Measurements from ENCODE around the gene GNMT. TPM values are rescaled to one million over a fixed set of nuclear protein-coding genes. Genes with fewer than 3 reads are reported as not detected.

Gene GNMT
- total RNA-seq = 1.8 TPM

DNA sequence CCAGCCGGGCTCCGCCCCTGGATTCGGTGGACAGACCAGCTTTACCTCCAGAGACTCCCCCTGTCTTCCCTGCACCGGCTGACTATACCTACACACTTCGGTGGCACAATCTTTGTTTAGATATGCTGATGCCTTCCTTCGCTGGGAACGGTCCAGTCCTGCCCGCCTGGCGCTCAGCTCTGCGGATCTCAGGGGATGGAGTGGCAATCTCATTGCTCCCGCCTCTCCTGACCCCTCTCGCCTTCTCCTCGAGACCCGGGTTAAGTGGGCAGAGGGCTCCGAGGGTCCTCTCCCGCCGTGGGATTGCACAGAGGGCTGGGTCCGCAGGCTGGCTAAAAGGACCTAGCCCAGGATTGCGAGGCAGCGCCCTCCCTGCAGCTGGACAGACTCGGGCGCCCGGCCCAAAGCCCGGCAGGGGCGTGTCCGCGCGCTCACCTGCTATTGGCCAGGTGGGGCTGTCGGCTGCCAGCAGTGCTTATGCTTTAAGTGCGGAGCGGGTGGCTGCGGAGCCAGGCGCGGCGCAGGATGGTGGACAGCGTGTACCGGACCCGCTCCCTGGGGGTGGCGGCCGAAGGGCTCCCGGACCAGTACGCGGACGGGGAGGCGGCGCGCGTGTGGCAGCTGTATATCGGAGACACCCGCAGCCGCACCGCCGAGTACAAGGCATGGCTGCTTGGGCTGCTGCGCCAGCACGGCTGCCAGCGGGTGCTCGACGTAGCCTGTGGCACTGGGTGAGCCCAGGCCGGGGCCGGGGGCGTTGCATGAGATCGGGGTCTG, at the start of gene GNMT:
TSS of gene GNMT (plus strand) at position 512 of the 777 bp plus-strand sequence. CDS start at position 526, 14 bp downstream.
- intact Hi-C loops (cut with DNase I) = no loop called here
- peak; percentile 71 for ATAC-seq
- DNase-seq (ENCODE audit: low spot score) = no peak

DNA sequence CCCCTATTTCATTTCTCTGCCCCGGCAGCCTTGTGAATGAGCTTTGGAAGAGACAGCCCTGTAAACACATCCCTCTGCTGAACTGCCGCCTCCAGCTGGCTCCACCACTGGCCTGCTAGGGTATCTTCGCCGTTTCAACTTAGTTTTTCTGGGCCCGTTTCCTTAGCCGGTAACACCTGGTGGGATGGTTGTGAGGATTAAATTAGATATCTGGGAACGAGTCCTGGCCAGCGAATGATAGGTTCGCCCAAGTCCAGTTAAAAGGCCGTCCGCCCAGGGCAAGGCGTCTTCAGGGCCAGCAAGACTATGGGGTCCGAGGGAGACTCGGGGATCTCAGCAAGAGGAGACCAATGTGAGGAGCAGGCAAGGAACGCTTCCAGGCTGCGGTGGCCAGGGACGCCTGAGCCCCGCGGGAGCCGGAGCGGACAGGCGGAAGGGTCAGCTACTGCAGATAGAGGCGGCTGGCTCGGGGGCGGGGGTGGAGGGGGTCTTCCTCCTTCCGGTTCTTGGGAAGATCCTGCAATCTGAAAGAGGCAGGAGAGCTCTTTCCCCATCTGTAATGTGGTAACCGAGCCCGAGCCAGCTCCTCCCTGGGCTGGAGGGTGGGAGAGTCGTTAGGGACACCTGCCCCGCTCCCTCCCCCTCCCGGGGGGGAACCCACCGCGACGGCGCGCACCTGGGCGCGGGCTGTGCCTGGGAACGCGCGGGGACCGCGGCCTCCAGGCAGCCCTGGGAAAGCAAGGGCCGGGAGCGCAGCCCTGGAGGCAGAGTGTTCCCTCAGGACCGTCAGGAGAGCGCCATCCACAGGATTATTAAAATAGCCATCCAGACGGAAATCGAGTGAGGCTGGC, 49.2 kb upstream of the GNMT start:
- ATAC-seq (no peak), DNase-seq (ENCODE audit: low spot score) (no peak)
- intact Hi-C loops (cut with DNase I) = no loop called here

DNA sequence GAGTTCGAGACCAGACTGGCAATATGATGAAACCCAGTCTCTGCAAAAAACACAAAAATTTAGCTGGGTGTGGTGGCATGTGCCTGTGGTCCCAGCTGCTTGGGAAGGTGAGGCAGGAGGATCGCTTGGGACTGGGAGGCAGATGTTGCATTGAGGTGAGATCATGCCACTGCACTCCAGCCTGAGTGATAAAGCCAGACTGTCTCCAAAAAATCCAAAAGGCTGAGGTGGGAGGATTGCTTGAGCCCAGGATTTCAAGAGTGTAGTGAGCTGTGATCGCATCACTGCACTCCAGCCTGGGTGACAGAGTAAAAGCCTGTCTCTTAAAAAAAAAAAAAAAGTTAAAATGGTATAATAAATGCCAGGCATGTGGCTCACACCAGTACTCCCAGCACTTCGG, 46.0 kb upstream of the GNMT start:
- intact Hi-C loops (cut with DNase I) = no loop called here
- DNase-seq (ENCODE audit: low spot score) (no peak), ATAC-seq (no peak)

DNA sequence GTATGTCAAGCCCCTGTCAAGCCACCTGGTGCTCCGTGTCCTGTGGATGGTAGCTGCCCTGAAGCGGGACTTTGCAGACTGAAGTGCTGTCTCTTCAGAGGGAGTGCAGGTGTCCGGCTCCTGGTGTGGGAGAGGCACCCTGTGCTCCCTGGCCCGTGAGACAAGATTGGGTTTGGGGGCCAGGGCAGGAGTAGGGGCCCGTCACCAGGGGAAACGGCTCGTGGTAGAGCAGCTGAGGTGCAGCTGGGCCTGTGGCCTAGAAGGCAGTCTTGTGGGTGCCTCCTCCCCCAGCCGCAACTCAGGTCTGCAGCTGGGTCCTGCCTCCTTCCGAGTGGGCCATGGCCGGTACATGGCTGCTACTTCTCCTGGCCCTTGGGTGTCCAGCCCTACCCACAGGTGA, 44.8 kb upstream of the GNMT start, which contains the start of gene PTCRA:
TSS of gene PTCRA (plus strand) at position 322 of the 400 bp plus-strand sequence. CDS start at position 339, 17 bp downstream.
- no peak for DNase-seq (ENCODE audit: low spot score)
- peak; percentile 17 for ATAC-seq
- intact Hi-C loops (cut with DNase I) = no loop called here

DNA sequence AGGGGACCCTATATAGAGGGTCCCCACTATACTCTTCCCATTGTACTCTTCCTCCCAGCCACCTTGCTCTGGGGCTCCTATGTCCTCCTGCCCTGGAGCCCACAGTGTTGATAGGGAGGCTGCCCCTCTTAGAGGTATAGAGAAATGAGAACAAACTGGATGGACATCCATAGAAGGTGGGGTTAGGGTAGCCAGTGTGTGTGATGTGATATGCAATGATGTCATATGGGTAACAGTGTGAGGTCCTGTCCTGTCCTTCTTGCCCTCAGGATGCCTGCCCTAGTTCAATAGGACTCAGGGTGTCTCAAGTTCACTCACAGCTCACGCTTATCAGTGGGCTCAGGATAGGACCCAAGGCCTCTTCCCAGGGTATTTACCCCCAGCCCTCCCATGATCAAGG, 44.3 kb upstream of the GNMT start:
- ATAC-seq (no peak), DNase-seq (ENCODE audit: low spot score) (no peak)
- intact Hi-C loops (cut with DNase I) = no loop called here

DNA sequence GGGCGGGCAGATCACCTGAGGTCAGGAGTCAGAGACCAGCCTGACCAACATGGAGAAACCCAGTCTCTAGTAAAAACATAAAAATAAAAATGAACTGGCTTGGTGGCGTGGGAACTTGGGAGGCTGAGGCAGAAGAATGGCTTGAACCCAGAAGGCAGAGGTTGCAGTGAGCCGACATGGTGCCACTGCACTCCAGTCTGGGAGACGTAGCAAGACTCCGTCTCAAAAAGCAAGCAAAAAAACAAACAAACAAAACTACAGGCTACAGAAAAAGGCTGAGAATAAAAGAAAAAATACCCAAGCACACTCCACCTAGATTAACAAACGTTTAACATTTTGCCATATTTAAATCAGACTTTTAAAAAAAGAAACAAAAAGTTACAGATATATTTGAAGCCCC, 38.8 kb upstream of the GNMT start:
- no peak for DNase-seq (ENCODE audit: low spot score)
- intact Hi-C loops (cut with DNase I) = no loop called here
- ATAC-seq = no peak

DNA sequence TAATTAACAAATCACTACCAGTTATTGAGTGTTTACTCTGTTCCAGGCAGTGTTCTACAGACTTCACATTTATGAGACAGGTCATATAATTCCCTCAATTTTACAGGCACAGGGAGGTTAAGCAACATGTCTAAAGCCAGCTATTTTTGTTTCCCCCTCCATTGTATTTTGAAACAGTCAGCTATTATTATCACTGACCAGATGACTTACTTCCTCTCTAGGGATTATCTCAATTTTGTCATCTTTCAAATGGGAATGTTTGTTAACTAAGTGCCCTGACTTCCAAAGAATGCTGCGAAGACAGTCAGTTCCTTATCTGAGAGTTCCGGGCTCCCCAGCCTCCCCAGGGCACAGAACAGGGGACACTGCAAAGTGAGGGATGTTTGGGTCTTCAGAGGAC, 36.9 kb upstream of the GNMT start:
- no peak for DNase-seq (ENCODE audit: low spot score)
- no peak for ATAC-seq
- intact Hi-C loops (cut with DNase I) = no loop called here

DNA sequence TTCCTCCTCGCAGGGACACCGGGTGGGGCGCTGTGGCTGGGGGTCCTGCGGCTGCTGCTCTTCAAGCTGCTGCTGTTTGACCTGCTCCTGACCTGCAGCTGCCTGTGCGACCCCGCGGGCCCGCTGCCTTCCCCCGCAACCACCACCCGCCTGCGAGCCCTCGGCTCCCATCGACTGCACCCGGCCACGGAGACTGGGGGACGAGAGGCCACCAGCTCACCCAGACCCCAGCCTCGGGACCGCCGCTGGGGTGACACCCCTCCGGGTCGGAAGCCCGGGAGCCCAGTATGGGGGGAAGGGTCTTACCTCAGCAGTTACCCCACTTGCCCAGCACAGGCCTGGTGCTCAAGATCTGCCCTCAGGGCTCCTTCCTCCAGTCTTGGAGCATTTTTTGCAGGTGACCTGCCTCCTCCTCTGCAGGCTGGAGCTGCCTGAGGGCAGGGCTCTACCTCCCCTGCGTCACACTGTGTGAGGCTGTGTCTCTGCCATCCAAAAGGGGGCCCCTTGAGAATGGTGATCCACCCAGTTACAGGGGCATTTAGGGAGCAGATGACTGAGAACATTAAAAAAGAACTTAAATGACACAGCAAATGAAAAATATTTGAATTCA, 35.2 kb upstream of the GNMT start:
- intact Hi-C loops (cut with DNase I) = no loop called here
- ATAC-seq = no peak

DNA sequence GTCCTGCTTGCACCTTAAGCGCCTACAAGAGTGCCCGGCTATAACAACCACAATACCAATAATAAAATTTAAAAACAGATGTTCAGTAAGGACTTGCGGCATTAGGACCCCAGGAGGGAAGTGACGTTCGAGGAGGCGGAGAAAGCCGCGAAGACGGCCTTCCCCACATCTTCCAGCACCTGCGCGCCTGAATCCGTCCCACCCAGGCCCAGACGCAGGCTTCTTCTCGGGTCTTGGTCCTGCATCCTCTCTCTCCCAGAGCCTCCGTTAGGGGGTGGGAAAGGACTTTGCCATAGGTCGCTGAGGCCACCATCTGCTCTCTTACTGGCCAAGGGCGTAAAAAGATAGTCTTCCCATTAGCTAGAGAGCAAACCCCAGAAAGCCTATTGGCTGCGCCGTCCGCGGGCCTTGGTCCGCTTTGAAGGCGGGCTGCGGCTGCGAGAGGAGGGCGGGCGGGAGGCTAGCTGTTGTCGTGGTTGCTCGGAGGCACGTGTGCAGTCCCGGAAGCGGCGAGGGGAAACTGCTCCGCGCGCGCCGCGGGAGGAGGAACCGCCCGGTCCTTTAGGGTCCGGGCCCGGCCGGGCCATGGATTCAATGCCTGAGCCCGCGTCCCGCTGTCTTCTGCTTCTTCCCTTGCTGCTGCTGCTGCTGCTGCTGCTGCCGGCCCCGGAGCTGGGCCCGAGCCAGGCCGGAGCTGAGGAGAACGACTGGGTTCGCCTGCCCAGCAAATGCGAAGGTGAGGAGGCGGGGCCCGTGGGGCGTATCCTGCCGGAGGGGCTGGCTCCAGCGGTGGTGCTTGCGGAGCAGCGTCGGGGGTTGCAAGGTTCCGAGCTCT, 31.4 kb upstream of the GNMT start, which contains the start of gene CNPY3:
TSS of gene CNPY3 (plus strand) at position 495 of the 835 bp plus-strand sequence. CDS start at position 586, 91 bp downstream.
- DNase-seq (ENCODE audit: low spot score) (peak; percentile 94), ATAC-seq (peak; percentile 97)
- intact Hi-C loops (cut with DNase I) = no loop called here

More for the DNA sequence above, 35.2 kb upstream of the GNMT start:
- DNase-seq (ENCODE audit: low spot score) = no peak

DNA sequence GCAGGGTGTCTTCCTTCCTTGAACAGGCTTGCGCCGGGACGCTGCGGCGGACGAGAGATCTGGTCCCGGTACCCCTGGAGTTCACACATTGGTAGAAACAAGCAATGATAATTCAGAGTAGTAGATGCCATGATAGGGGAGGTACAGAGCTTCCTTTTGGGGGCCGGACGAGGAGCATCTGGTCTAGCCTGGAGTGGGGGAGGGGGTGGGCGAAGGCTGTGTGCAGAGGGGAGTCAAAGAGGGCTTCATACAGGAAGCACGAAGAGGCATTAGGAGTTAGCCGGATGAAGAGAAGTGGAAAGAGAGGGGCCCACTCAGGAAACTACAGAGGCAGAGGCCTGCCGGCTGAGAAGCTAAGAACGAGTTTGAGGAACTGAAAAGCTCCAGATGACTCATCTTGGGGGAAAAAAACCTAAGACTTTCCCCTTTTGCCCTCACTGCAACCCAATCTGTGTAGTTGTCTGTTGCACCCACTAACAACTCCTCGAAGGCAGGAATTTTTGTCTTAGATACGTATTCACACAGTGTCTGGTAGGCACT, 30.7 kb upstream of the GNMT start:
- DNase-seq (ENCODE audit: low spot score) (peak; percentile 65), ATAC-seq (peak; percentile 25)
- intact Hi-C loops (cut with DNase I) = no loop called here

DNA sequence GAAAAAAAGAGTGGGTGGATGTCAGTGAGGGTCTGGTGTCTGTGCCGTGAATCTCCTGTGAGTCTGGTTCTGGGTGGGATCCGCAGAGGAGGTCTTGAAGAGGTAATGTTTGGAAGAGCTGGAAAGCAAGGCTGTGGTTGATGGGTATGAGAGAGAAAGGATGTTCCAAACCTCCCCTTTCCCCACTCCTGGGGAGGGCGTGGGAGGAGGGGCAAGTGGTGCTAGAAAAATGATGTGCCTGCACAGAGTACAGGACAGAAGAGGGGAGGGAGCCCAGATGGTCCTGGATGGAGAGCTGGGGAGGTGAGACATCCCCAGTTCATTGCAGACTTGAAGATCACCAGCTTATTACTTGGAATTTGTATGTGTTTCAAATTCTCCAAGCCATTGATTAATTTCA, 28.1 kb upstream of the GNMT start:
- DNase-seq (ENCODE audit: low spot score) (no peak), ATAC-seq (no peak)
- intact Hi-C loops (cut with DNase I) = no loop called here

DNA sequence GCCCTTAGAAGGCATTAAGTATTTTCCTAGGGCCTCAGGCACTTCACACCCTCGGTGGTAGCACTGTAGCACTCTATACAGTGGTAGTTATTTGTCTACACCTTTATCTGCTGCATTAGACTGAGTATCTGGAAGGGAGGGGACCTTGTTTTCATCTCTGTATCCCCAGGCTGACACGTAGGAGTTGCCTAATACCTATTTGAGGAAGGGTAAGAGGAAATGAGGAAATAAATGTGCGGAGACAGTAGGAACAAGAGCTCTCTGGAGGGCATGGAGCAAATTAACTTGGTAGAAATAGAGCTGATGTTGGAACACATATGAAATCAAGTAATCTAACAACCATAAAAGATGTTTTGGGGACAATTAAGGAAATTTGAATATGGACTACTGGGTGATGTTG, 27.3 kb upstream of the GNMT start:
- DNase-seq (ENCODE audit: low spot score) (no peak), ATAC-seq (no peak)
- intact Hi-C loops (cut with DNase I) = no loop called here

DNA sequence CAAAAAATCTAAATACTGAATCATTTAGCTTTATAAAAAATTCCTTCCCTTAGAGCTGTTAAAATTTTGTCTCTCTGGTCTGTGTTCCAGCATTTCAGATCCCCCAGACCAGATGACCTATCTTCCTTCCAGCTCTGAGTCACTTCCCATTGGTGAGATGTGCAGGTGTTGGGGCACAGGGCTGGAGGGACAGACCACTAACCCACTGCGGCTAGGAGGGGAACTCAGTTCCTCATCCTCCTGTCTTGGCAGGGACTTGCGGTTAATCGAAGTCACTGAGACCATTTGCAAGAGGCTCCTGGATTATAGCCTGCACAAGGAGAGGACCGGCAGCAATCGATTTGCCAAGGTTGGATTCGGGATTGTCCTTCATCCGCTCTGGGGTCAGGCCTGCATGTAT, 25.2 kb upstream of the GNMT start:
- no peak for ATAC-seq
- DNase-seq (ENCODE audit: low spot score) = no peak
- intact Hi-C loops (cut with DNase I) = no loop called here

DNA sequence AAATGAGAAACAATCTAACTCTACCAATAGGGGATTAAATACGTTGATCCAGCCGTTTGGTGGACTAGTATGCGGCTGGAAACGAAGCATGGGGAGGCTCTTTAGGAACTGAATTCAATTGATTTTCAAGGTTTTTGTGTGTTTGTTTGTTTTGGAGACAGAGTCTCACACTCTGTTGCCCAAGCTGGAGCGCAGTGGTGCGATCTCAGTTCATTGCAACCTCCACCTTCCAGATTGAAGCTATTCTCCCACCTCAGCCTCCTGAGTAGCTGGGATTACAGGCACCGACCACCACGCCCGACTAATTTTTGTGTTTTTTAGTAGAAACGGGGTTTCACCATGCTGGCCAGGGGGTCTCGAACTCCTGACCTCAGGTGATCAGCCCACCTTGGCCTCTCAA, 24.2 kb upstream of the GNMT start:
- ATAC-seq (no peak), DNase-seq (ENCODE audit: low spot score) (no peak)
- intact Hi-C loops (cut with DNase I) = no loop called here

DNA sequence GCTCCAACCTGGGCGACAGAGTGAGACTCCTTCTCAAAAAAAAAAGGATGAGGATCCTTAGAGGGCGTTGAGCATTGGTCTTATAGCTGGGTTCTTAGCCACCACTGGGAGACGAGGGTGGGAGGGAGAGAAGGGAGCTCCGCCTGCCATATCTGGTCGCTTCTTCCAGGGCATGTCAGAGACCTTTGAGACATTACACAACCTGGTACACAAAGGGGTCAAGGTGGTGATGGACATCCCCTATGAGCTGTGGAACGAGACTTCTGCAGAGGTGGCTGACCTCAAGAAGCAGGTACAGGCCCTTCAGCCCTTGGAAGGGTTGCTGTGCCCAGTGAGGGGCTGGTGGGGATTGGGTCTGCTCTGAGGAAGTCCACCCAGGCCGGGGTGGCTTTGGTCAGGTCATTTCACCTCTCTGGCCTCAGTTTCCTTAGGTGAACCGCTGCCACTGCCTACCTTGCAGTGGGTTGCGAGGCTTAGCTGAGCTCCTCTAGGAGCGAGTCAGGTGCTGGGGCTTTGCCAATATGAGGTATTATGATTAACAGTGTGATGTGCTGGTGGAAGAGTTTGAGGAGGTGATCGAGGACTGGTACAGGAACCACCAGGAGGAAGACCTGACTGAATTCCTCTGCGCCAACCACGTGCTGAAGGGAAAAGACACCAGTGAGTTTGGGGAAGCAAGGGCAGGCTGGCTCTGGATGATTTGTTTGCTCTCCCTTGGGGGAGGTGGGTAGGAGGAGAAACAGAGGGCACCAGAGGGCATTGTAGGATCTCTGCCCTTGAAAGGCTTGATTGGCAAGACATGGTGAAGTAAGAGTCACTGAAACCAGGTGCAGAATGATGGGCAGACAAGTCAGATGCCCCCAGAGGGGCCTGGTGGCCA, 22.8 kb upstream of the GNMT start:
- ATAC-seq = no peak
- DNase-seq (ENCODE audit: low spot score) = no peak
- intact Hi-C loops (cut with DNase I) = no loop called here

DNA sequence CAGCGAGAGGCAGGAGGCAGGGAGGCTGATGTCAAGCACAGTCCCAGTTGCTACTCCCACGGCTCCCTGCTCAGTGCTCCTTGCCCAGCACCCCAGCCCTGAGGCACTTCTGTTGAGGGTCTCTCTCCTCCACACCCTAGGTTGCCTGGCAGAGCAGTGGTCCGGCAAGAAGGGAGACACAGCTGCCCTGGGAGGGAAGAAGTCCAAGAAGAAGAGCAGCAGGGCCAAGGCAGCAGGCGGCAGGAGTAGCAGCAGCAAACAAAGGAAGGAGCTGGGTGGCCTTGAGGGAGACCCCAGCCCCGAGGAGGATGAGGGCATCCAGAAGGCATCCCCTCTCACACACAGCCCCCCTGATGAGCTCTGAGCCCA, 22.1 kb upstream of the GNMT start:
- intact Hi-C loops (cut with DNase I) = no loop called here
- ATAC-seq (no peak), DNase-seq (ENCODE audit: low spot score) (no peak)

DNA sequence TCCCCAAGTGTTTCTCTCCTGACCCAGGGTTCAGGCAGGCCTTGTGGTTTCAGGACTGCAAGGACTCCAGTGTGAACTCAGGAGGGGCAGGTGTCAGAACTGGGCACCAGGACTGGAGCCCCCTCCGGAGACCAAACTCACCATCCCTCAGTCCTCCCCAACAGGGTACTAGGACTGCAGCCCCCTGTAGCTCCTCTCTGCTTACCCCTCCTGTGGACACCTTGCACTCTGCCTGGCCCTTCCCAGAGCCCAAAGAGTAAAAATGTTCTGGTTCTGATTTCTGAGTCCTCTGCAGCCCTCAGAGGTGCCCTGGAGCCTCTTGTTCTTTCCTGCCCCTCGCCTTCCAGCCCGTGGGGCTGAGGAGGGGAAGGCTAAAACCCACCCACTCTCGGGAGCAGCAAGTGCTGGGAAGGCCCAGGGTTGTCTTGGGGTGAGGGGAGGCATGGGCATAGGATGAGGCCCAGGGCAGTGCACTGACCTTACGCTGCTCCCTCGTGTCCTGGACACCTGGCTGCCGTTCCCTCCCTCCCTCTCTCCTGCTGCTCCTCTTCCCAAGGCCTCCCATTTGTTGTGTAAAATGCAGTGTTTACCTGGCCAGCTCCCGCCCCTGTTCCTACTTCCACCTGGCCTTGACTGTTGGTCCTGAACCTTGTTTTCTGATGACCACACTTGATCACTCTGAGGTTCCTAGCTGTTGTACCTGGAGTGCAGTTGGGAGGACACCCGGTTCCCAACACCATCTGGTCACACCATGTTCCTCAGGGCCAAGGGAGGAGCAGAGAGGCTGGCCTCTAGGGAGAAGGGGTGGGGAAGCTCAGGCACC, 21.4 kb upstream of the GNMT start:
- no peak for DNase-seq (ENCODE audit: low spot score)
- ATAC-seq = no peak
- intact Hi-C loops (cut with DNase I) = no loop called here

Data from sciatic nerve (tissue), 2 donors.